A204.1 (cell line): ENCODE data around the gene DPP10.

Experiments used
- FAIRE-seq: peaks from 2 replicates; lab custom pipeline; 2012; peaks lifted over from hg19 to GRCh38; lab: Jason Lieb, UNC

Gene DPP10

DNA sequence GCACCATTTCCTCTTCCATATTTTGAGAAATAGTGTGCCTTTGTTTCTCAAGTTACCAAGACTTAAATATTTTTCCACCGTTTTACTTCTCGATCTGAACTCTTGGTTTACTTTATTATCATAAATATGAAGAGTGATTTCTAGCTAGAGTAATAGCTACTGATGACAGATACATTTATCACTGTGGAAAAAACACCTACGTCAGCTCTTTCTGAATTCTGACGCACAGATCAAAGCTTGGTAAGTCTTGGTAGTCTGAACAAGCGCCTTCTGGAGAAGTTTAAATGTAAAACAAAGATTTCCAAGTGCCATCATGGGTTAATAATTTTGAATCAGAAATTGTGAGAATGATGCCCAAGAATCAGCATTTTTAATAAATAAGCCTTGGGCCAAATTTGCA, 367.7 kb downstream of the DPP10 start:
- FAIRE-seq = no peak

DNA sequence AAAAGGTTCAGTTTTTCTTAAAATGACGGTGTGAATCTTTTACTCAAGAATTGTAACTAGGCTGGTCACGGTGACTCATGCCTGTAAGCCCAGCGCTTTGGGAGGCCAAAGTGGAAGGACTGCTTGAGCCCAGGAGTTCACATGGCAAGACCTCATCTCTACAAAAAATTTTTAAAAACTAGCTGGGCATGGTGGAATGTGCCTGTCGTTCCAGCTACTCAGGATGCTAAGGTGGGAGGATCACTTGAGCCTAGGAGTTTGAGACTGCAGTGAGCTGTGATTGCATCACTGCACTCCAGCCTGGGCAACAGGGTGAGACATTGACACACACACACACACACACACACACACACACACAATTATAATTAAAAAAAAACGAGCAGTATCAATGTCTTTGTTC, 369.8 kb downstream of the DPP10 start:
- FAIRE-seq = no peak

GRCh38 chr2:114814355-114814754, 371.9 kb downstream of the DPP10 start:
- no peak for FAIRE-seq

GRCh38 chr2:114821055-114821454, 378.6 kb downstream of the DPP10 start:
- FAIRE-seq = no peak

- no peak for FAIRE-seq
These were observed 401.5 kb downstream of the DPP10 start for GRCh38 chr2:114843963-114844362.

GRCh38 chr2:114857196-114857595, 414.8 kb downstream of the DPP10 start:
- FAIRE-seq = no peak

DNA sequence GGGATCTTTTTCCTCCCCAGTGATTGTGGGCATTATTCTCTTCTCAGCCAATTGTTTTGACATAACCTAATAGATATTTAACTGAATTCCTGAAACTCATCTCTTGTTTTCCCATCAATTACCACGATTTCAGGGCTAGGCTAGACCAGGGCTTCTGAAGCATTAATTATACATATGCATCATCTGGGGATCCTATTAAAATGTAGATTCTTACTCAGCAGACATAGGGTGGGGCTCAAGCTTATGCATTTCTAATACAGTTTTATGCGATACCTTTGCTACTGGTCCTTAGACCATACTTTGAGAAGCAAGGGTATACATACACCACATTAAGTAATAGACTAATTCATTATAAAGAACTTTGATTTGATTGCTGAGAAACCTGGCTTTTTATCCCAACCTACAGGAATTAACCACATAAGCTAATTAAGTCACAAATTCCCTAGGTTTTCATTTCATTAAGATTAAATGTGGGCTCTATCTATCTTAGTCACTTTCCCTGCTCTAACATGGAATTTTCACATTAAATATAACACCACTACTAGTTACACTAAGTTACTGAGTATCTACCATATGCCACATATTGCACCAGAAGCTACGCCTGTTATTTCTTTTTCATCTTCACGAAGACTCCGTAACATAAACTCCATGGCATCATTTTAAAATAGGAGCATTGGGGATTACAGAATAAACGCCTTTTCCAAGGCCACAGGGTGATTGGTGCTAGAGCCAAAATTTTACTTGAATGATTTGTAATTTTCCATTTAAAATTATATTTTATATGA, 417.5 kb downstream of the DPP10 start:
- FAIRE-seq = no peak

DNA sequence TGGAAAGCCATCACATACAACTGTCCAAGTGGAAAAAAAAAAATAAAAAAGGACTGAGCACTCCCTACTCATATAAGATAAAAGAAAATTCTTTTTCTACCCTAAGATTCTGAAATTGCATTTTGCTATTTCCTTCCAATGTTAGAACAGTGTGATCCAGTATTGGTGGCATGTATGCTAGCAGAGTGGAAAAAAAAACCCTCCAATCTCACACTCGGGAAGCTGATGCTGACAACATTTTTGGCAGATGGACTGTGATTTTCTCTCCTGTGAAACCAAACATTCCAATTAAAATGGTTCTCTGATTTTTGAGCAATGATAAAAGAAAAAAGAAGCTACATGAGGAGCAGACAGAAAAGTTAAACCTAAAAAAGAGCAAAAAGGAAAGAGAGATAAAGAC, 419.8 kb downstream of the DPP10 start:
- no peak for FAIRE-seq

- no peak for FAIRE-seq
These were observed 422.5 kb downstream of the DPP10 start for GRCh38 chr2:114864901-114865300.

DNA sequence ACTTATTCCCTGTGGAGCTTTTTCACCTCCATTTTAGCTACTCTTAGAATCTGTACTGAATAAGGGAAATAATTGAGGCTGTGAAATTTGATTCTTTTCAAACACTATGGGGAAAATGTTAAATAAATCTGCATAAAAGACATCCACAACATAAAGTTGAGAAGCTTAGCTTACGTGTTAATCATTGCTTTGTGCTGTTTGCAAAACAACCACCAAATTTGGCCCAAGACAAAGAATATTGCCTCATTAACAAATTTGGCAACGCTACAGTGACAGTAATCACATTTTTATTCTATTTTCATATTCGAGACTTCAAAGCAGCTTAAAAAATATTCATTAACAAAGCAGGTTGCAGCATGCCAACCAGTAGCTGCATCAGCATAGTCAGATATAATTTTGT, 437.6 kb downstream of the DPP10 start:
- no peak for FAIRE-seq

DNA sequence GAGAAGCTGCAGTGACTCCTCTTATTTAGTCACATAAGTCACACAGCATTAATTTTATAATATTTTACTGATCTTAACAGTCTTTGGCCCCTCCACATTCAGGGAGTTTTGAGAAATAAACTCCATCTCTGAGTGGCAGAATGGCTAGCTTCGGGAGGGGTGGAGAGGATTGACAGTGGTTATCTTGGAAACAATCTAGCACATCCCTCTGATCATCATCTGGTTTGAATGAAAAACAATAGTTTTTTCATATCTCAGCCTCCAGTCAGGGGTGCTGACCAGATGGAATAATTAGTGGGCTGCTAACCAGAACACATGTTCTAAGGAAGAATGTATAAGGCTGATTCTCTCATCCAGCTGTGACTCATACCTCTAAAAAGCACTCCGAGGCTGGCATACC, 477.5 kb downstream of the DPP10 start:
- no peak for FAIRE-seq

GRCh38 chr2:114922076-114922475, 479.6 kb downstream of the DPP10 start:
- no peak for FAIRE-seq

DNA sequence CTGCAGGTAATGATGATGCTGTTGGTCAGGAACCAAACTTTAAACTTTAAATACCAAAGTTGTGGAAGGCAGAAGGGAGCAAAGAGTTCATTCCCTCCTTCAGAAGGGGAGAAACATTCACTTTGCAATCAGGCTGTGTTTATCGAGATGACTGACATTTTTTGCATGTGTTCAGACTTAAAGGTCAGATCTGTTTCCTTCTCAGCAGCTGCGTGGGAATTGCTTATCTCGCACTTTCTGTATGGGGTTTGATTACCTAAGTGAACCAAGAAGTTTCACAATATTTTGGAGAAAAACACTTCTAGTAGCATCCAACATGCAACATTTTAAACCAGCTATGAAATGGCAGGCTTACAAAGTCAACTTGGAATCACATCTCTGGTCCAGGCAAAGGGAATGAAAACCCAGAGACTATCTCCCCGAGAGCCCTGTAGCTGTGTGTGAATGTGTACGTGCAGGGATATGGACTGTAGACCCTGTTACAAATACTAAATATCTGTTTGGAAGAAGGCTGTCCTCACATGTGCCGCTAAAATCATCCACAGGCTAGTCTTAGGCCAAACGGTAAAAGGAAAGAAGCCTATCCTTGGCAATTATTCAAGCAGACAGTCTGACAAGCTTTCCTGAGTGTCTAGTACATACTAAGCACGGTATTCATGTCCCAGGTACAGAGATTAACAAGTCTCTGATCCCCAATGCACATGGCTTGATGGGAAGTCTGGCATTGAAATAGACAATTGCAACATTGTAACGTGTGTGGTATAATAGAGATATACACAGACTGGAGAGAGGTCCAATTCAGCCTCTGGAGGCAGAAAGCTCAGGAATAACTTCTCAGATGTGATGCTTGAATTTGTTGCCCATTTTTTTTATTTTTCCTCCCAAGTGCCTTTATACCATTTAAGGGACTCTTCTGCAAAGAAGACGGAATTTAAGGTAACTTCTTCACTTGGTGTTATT, 483.1 kb downstream of the DPP10 start:
- FAIRE-seq = no peak

- no peak for FAIRE-seq
These were observed 483.9 kb downstream of the DPP10 start for GRCh38 chr2:114926303-114926702.

DNA sequence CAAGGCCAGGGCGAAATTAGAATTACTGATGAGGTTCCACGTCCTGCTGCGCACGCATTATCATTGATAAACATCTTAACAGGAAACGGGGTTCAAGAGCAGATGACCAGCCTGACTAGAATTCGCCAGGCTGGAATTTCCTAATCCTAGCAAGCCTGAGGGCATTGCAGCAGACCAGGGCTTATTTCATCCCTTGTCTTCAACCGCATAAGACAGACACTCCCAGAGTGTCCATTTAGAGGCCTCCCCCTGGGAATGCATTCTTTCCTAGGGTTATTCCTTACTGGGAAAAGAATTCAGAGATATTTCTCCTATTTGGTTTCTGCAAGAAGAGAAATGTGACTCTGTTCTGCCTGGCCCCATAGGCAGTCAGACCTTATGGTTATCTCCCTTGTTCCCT, 486.8 kb downstream of the DPP10 start:
- FAIRE-seq = no peak

GRCh38 chr2:114933671-114934241, 491.3 kb downstream of the DPP10 start:
- FAIRE-seq = no peak

GRCh38 chr2:114935031-114935430, 492.6 kb downstream of the DPP10 start:
- no peak for FAIRE-seq

DNA sequence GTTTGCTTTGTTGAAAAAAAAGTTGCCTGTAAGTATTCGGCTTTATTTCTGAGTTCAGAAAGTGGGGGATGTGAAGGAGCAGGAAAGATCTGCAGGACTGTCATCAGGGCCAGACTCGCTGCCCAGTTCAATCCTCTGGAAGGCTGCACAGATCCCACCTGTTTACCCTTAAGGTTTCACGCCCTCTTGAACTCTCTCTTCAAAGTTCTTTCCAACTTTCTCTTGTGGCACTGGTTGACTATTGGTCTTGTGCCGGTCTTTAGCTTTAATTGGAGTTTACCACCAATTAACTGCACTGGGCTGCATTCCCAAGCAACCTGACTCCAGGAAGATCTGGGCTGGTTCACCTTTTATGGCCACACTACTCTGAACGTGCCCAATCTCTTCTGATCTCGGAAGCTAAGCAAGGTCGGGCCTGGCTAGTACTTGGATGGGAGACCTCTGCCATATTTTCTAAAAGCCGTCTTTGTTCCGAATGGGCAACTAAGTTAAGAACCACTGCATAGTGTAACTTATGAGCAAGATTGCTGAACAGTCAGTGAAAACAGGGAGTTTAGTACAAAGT, 495.0 kb downstream of the DPP10 start:
- FAIRE-seq = no peak

- no peak for FAIRE-seq
These were observed 498.5 kb downstream of the DPP10 start for GRCh38 chr2:114940785-114941458.

GRCh38 chr2:114949228-114949804, 506.9 kb downstream of the DPP10 start:
- FAIRE-seq = no peak

GRCh38 chr2:114960389-114960788, 517.9 kb downstream of the DPP10 start:
- FAIRE-seq = no peak

DNA sequence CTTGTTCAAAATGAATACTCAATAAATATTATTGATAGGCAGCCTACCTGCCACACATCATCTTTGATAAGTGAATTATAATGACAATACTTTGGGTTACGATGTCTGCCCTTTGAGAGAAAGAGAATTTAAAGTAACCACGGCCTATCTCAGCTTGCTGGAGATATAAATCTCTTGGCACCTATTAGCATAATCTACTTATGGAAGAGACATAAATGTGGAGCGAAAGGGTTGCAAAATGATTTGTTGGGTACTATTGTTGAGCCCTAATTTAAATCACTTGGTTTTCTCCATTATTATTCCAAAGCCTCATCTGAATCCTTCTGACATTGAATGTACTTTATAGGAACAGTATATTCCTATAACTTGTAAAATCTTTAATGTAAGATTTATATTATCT, 520.1 kb downstream of the DPP10 start:
- no peak for FAIRE-seq
